Liver (tissue), 3 donors: ENCODE results near the gene C10orf105.
A peak's percentile ranks its signal among the peaks of the same experiment; 100 is the strongest.

ENCODE experiments used
- JUND ChIP-seq, 2 donors: IDR thresholded peaks; 2 replicates each; pipeline ENCODE4 v1.6.1; 2016; ENCODE audit warnings: antibody characterized with exemption in 2 of 2
- SP1 ChIP-seq: IDR thresholded peaks from 2 replicates; pipeline ENCODE4 v1.6.1; 2018; ENCODE audit warnings: antibody characterized with exemption, mild to moderate bottlenecking
- TAF1 ChIP-seq: conservative IDR thresholded peaks from 2 replicates; pipeline ENCODE4 v1.6.1; 2016; ENCODE audit warnings: antibody characterized with exemption, mild to moderate bottlenecking
- ZBTB33 ChIP-seq: IDR thresholded peaks from 2 replicates; pipeline ENCODE4 v1.6.1; 2016; ENCODE audit warnings: antibody characterized with exemption
- TF ChIP-seq, protein P1 (sequence below): fragments of 150-350 bp; IDR thresholded peaks from 2 replicates; pipeline ENCODE4 v1.5.1; 2017; ENCODE audit warnings: improper control_type of control experiment, low read depth, low read length; ENCODE audit not compliant: missing input control
- TF ChIP-seq, protein P2 (sequence below): IDR thresholded peaks from 2 replicates; pipeline ENCODE4 v1.6.1; 2016; ENCODE audit warnings: antibody characterized with exemption
- donor health status: healthy.
- donor health status: healthy.

GRCh38 chr10:71708301-71708703 lies 11.3 kb downstream of the C10orf105 start:
- TF ChIP-seq SP1, result no peak
- no peak for TF ChIP-seq ZBTB33
- TF ChIP-seq, protein P1, sequence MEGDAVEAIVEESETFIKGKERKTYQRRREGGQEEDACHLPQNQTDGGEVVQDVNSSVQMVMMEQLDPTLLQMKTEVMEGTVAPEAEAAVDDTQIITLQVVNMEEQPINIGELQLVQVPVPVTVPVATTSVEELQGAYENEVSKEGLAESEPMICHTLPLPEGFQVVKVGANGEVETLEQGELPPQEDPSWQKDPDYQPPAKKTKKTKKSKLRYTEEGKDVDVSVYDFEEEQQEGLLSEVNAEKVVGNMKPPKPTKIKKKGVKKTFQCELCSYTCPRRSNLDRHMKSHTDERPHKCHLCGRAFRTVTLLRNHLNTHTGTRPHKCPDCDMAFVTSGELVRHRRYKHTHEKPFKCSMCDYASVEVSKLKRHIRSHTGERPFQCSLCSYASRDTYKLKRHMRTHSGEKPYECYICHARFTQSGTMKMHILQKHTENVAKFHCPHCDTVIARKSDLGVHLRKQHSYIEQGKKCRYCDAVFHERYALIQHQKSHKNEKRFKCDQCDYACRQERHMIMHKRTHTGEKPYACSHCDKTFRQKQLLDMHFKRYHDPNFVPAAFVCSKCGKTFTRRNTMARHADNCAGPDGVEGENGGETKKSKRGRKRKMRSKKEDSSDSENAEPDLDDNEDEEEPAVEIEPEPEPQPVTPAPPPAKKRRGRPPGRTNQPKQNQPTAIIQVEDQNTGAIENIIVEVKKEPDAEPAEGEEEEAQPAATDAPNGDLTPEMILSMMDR, result peak; percentile 79
- no peak for TF ChIP-seq TAF1
- TF ChIP-seq, protein P2, sequence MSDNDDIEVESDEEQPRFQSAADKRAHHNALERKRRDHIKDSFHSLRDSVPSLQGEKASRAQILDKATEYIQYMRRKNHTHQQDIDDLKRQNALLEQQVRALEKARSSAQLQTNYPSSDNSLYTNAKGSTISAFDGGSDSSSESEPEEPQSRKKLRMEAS, result no peak
- no peak for TF ChIP-seq JUND (IDR thresholded peaks at IDR 0.05)
